ENCODE measurements around the gene ADAMTS17. TPM values are rescaled to one million over a fixed set of nuclear protein-coding genes. Genes with fewer than 3 reads are reported as not detected.

ADAMTS17 gene
- total RNA-seq, 1 experiment from 2014 or later, result 1.8 TPM

- TF ChIP-seq ZNF532 (CRISPR knock-in tag; IDR thresholded peaks at IDR 0.05; ENCODE audit: borderline replicate concordance) (no peak), NFYB (CRISPR knock-in tag; conservative IDR thresholded peaks at IDR 0.05; ENCODE audit: low read depth) (no peak), GABPB1 (CRISPR knock-in tag; IDR thresholded peaks at IDR 0.05) (no peak), ATF6 (CRISPR knock-in tag; IDR thresholded peaks at IDR 0.05) (no peak), AFF4 (CRISPR knock-in tag; IDR thresholded peaks at IDR 0.05; ENCODE audit: borderline replicate concordance) (no peak), HMGA2 (CRISPR knock-in tag; IDR thresholded peaks at IDR 0.05) (no peak), ZBTB43 (CRISPR knock-in tag; IDR thresholded peaks at IDR 0.05) (no peak), AR (CRISPR knock-in tag; IDR thresholded peaks at IDR 0.05) (no peak), MAX (CRISPR knock-in tag; IDR thresholded peaks at IDR 0.05) (no peak)
Measured at GRCh38 chr15:100154338-100154737, 187.4 kb downstream of the ADAMTS17 start (continued).

GRCh38 chr15:100152463-100152862, 189.3 kb downstream of the ADAMTS17 start:
- H3K4me3 Mint-ChIP-seq, result no peak overlapping the region
- ATAC-seq (no peak), DNase-seq (ENCODE audit: low spot score) (no peak)
- H3K9me3 Mint-ChIP-seq, result peaks cover 21% of the 10 kb centered on the region
- TF ChIP-seq CTCF (IDR thresholded peaks at IDR 0.05) (no peak), PRRX2 (CRISPR knock-in tag; IDR thresholded peaks at IDR 0.05) (no peak), ERG (CRISPR knock-in tag; IDR thresholded peaks at IDR 0.05) (no peak), FOXP4 (CRISPR knock-in tag; IDR thresholded peaks at IDR 0.05) (no peak)
- peaks cover 2% of the 10 kb centered on the region; the same call in 1 of the 2 replicates for H3K27me3 Mint-ChIP-seq (ENCODE audit: low read depth)
- no peak overlapping the region for H3K27ac Mint-ChIP-seq
- H3K4me1 Mint-ChIP-seq, result peaks cover 10% of the 10 kb centered on the region
- ChIA-PET CTCF (no interaction called here), POLR2A (no interaction called here)
- peaks cover 22% of the 10 kb centered on the region for H3K36me3 Mint-ChIP-seq
